ENCODE results near the gene GAB3. TPM values are rescaled to one million over a fixed set of nuclear protein-coding genes. Genes with fewer than 3 reads are reported as not detected.

The GAB3 gene
- total and polyA plus RNA-seq, 2 experiments from 2014 or later = 0.89 to 1.8 TPM

GRCh38 chrX:154727871-154728270, 23.0 kb downstream of the GAB3 start (continued):
- TF ChIP-seq ETS1 (IDR thresholded peaks at IDR 0.05) (no peak), EZH2 (IDR thresholded peaks at IDR 0.05; ENCODE audit: low read depth, unreplicated experiment) (no peak), REST (IDR thresholded peaks at IDR 0.05; ENCODE audit: unreplicated experiment) (no peak), POLR2AphosphoS5 (IDR thresholded peaks at IDR 0.05; ENCODE audit: low read depth) (no peak), EZH2phosphoT487 (IDR thresholded peaks at IDR 0.05; ENCODE audit: unreplicated experiment) (no peak), JUNB (IDR thresholded peaks at IDR 0.05; ENCODE audit: unreplicated experiment) (no peak)

GRCh38 chrX:154727418-154727817, 23.5 kb downstream of the GAB3 start:
- Histone ChIP-seq H3K4me3 (no peak overlapping the region), H3K4me1 (ENCODE audit: insufficient read depth) (no peaks in the 10 kb centered on the region), H2AFZ (no peak overlapping the region), H3K4me2 (no peak overlapping the region), H3K79me2 (replicated peaks; ENCODE audit: insufficient read depth) (no peaks in the 10 kb centered on the region), H3K36me3 (ENCODE audit: insufficient read depth) (no peaks in the 10 kb centered on the region), H3K9me2 (ENCODE audit: insufficient read depth) (no peaks in the 10 kb centered on the region), H4K20me1 (replicated peaks; ENCODE audit: insufficient read depth) (no peaks in the 10 kb centered on the region), H3K27me3 (ENCODE audit: insufficient read depth) (no peaks in the 10 kb centered on the region), H3K27ac (ENCODE audit: low read depth) (no peak overlapping the region), H3F3A (replicated peaks; ENCODE audit: low read depth) (no peaks in the 10 kb centered on the region)
- Mint-ChIP-seq H3K27ac (no peak overlapping the region), H3K9me3 (no peaks in the 10 kb centered on the region; the same call in 2 of the 3 replicates), H3K4me1 (no peaks in the 10 kb centered on the region; the same call in 2 of the 3 replicates), H3K36me3 (ENCODE audit: low read depth) (no peaks in the 10 kb centered on the region), H3K4me3 (no peak overlapping the region), H3K27me3 (ENCODE audit: insufficient read depth, low read depth, poor library complexity) (peaks cover 3% of the 10 kb centered on the region)
- TF ChIP-seq ZNF331 (CRISPR knock-in tag; IDR thresholded peaks at IDR 0.05; ENCODE audit: low read depth) = no peak
- no peak for DNase-seq (ENCODE audit: low spot score)
- ATAC-seq = no peak

- Histone ChIP-seq H3K4me3 (no peak overlapping the region), H4K20me1 (replicated peaks; ENCODE audit: insufficient read depth) (no peaks in the 10 kb centered on the region), H3K79me2 (replicated peaks; ENCODE audit: insufficient read depth) (no peaks in the 10 kb centered on the region), H3K9me2 (ENCODE audit: insufficient read depth) (no peaks in the 10 kb centered on the region), H3K27ac (ENCODE audit: low read depth) (no peak overlapping the region), H3F3A (replicated peaks; ENCODE audit: low read depth) (no peaks in the 10 kb centered on the region), H3K27me3 (ENCODE audit: insufficient read depth) (no peaks in the 10 kb centered on the region), H3K4me2 (no peak overlapping the region), H3K36me3 (ENCODE audit: insufficient read depth) (no peaks in the 10 kb centered on the region), H3K4me1 (ENCODE audit: insufficient read depth) (no peaks in the 10 kb centered on the region), H2AFZ (no peak overlapping the region)
- no peaks in the 10 kb centered on the region; the same call in 2 of the 3 replicates for H3K9me3 Mint-ChIP-seq
- ATAC-seq (no peak), DNase-seq (ENCODE audit: low spot score) (peak; percentile 3)
- no peaks in the 10 kb centered on the region for H3K36me3 Mint-ChIP-seq (ENCODE audit: low read depth)
- H3K27me3 Mint-ChIP-seq (ENCODE audit: insufficient read depth, low read depth, poor library complexity) = peaks cover 3% of the 10 kb centered on the region
- H3K27ac Mint-ChIP-seq = no peak overlapping the region
- H3K4me1 Mint-ChIP-seq = no peaks in the 10 kb centered on the region
- no peak overlapping the region for H3K4me3 Mint-ChIP-seq
- TF ChIP-seq NANOG (IDR thresholded peaks at IDR 0.05; ENCODE audit: borderline replicate concordance) = no peak
- no peak for TF ChIP-seq POLR2AphosphoS5 (IDR thresholded peaks at IDR 0.05; ENCODE audit: low read depth)
- TF ChIP-seq JUNB (IDR thresholded peaks at IDR 0.05; ENCODE audit: unreplicated experiment) = no peak
- TF ChIP-seq STAT1 (IDR thresholded peaks at IDR 0.05; ENCODE audit: unreplicated experiment) = no peak
- no peak for TF ChIP-seq ETS1 (IDR thresholded peaks at IDR 0.05)
These were observed 25.7 kb downstream of the GAB3 start for GRCh38 chrX:154724993-154725756.
